ENCODE data around the gene TRIM33. TPM values are rescaled to one million over a fixed set of nuclear protein-coding genes. Genes with fewer than 3 reads are reported as not detected.

The TRIM33 gene
- total and polyA plus RNA-seq, 2 donors (not counting 3 experiments of a cell fraction or from before 2014, with no cell fraction given) = 10.3 to 29.1 TPM

- Histone ChIP-seq H2AFZ (ENCODE audit: low read depth, low read length) (no peak overlapping the region), H3K27ac (ENCODE audit: insufficient read depth, low read depth, low read length) (no peak overlapping the region), H3K9me1 (replicated peaks; ENCODE audit: control insufficient read depth, extremely low read depth, insufficient read depth, low read length) (no peaks in the 10 kb centered on the region), H3K4me2 (ENCODE audit: insufficient read depth, low read length) (no peak overlapping the region), H3K9me3 (replicated peaks; ENCODE audit: control insufficient read depth, insufficient read depth, low read length) (no peaks in the 10 kb centered on the region), H3K79me2 (ENCODE audit: control insufficient read depth, insufficient read depth, low read length) (no peaks in the 10 kb centered on the region), H3K9ac (replicated peaks; ENCODE audit: extremely low read depth, insufficient read depth, low read length) (no peak overlapping the region), H3K27me3 (ENCODE audit: control insufficient read depth in 2 of 2, insufficient read depth in 2 of 2, low read length in 2 of 2) (peaks cover 0 to 3% of the 10 kb centered on the region in 2 experiments), H3K4me1 (ENCODE audit: control insufficient read depth, extremely low read depth, insufficient read depth, low read length) (no peaks in the 10 kb centered on the region), H4K20me1 (replicated peaks; ENCODE audit: control insufficient read depth, extremely low read depth, insufficient read depth, low read length) (no peaks in the 10 kb centered on the region), H3K4me3 (replicated peaks in 1 of 3; ENCODE audit: insufficient read depth in 1 of 3, low read depth in 1 of 3, low read length in 3 of 3) (no peak overlapping the region), H3K36me3 (ENCODE audit: control insufficient read depth in 2 of 2, extremely low read depth in 1 of 2, insufficient read depth in 2 of 2, low read length in 2 of 2) (no peaks in the 10 kb centered on the region)
- no TSS peak for BruUV-seq (replicated peaks)
- intact Hi-C loops (cut with micrococcal nuclease) = no loop called here
- DNase-seq (ENCODE audit: low read depth, low spot score) (no peak), FAIRE-seq (no peak)
- CTCF ChIA-PET = interaction anchor here (0.7 to 0.9 kb wide), 2 partner anchors 343 to 374 kb away, joined by 3 read pairs; partner anchors contain the start of gene AMPD1
- TF ChIP-seq MYC (IDR thresholded peaks at IDR 0.05; ENCODE audit: low read depth, low read length) (no peak), EZH2 (IDR thresholded peaks at IDR 0.05; ENCODE audit: borderline replicate concordance, low read depth, low read length, severe bottlenecking) (no peak), CTCF (IDR thresholded peaks at IDR 0.05; ENCODE audit: extremely low read depth in 1 of 2, insufficient read depth in 1 of 2, low read depth in 1 of 2, low read length in 2 of 2) (no peak), POLR2A (IDR thresholded peaks at IDR 0.05; ENCODE audit: low read depth, low read length) (no peak), GATA2 (IDR thresholded peaks at IDR 0.05; ENCODE audit: insufficient read depth, insufficient read length, low read depth, low read length) (no peak), FOS (IDR thresholded peaks at IDR 0.05; ENCODE audit: borderline replicate concordance, insufficient read depth, low read length) (no peak), POLR2AphosphoS5 (IDR thresholded peaks at IDR 0.05; ENCODE audit: insufficient read depth, low read depth, low read length) (no peak), JUN (IDR thresholded peaks at IDR 0.05; ENCODE audit: borderline replicate concordance, insufficient read depth, insufficient read length, low read depth) (no peak)
- TF ChIP-seq, protein P1, sequence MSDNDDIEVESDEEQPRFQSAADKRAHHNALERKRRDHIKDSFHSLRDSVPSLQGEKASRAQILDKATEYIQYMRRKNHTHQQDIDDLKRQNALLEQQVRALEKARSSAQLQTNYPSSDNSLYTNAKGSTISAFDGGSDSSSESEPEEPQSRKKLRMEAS (IDR thresholded peaks at IDR 0.05; ENCODE audit: insufficient read depth, insufficient read length) = no peak
- dilution Hi-C loops (cut with MboI; ENCODE audit: extremely low pct_ligation_motif_present, low sequenced_read_pairs) = no loop called here
- POLR2A ChIA-PET = no interaction called here
Observed at GRCh38 chr1:114352797-114353196, 158.2 kb downstream of the TRIM33 start.

Data from endothelial cell of umbilical vein (primary cell).